Measurements from ENCODE around the gene RPL12. TPM values are rescaled to one million over a fixed set of nuclear protein-coding genes. Genes with fewer than 3 reads are reported as not detected.
A peak's percentile ranks its signal among the peaks of the same experiment; 100 is the strongest.

RPL12 gene
- total RNA-seq, 4 donors from 2014 or later = 2,291 to 3,774 (median 2,862) TPM

DNA sequence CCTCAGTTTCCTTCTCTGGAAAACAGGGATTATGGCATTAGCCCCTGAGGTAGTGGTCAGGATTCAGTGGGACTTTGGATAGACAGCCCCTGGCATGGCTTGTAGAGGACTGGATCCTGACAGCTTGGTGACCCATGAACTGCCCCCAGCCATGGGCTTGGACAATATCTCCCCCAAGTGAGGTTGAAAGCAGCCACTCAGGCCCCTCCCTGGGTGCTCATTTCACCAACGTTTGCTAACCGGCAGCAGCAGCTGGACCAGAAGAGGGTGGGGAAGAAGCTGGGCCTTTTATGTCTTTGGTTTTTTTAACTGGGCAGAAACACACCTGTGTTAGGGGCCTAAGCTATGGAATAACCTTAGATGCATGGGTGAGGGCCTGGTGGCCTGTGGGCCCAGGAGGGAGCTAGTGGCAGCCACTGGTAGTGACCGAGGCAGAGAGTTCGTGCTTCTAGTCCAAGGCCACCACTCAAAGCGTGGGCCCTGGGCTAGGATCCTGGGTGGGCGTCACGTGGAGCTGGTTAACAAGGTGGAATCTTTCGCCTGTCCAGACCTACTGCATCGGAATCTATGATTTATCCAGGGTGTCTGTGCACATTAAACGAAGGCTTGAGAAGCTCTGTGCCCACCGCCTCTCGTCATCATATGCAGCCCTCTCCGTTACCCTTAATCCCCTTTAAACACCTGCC lies 52.3 kb downstream of the RPL12 start:
- Histone ChIP-seq H3K27me3 (no peaks in the 10 kb centered on the region), H3K9me3 (no peaks in the 10 kb centered on the region), H3K4me1 (peaks cover 23% of the 10 kb centered on the region), H3K27ac (no peak overlapping the region), H3K36me3 (peaks cover 18% of the 10 kb centered on the region), H3K4me3 (no peak overlapping the region)
- 80% methylated on average over 10 of the region's 13 CpGs for WGBS
- TF ChIP-seq POLR2AphosphoS5 (IDR thresholded peaks at IDR 0.05) (no peak), POLR2A (IDR thresholded peaks at IDR 0.05) (no peak), EP300 (IDR thresholded peaks at IDR 0.05) (no peak)
- TF ChIP-seq, protein P1, sequence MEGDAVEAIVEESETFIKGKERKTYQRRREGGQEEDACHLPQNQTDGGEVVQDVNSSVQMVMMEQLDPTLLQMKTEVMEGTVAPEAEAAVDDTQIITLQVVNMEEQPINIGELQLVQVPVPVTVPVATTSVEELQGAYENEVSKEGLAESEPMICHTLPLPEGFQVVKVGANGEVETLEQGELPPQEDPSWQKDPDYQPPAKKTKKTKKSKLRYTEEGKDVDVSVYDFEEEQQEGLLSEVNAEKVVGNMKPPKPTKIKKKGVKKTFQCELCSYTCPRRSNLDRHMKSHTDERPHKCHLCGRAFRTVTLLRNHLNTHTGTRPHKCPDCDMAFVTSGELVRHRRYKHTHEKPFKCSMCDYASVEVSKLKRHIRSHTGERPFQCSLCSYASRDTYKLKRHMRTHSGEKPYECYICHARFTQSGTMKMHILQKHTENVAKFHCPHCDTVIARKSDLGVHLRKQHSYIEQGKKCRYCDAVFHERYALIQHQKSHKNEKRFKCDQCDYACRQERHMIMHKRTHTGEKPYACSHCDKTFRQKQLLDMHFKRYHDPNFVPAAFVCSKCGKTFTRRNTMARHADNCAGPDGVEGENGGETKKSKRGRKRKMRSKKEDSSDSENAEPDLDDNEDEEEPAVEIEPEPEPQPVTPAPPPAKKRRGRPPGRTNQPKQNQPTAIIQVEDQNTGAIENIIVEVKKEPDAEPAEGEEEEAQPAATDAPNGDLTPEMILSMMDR (IDR thresholded peaks at IDR 0.05) = no peak
- peak in 1 of 2 donors; percentile 67 for DNase-seq (ENCODE audit: low spot score in 2 of 2)

DNA sequence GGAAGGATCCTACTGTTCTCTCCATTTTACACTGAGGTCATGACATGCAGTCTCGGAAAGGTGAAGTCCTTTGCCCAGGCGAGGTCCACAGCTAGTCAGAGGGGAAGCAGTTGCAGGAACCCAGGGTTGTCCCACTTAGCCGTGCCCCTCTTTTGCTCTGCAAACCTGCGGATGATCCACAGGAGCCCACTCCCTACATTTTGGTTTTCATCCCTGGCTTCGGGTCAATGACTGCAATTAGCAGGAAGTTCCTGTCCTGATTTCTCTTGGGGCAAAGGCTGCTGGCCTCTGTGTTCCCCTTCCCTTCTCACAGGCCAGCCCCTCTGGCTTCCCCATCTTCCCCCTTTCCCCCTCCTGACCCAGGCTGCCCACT lies 52.9 kb downstream of the RPL12 start:
- Histone ChIP-seq H3K27ac (no peak overlapping the region), H3K27me3 (no peaks in the 10 kb centered on the region), H3K36me3 (peaks cover 13% of the 10 kb centered on the region), H3K9me3 (no peaks in the 10 kb centered on the region), H3K4me3 (peak overlapping the region; percentile 86), H3K4me1 (peaks cover 23% of the 10 kb centered on the region)
- peak in 1 of 2 donors; percentile 56 for DNase-seq (ENCODE audit: low spot score in 2 of 2)
- WGBS = 69% methylated on average over 5 of the region's 5 CpGs
- TF ChIP-seq POLR2A (IDR thresholded peaks at IDR 0.05) = no peak
- no peak for TF ChIP-seq EP300 (IDR thresholded peaks at IDR 0.05)
- TF ChIP-seq, protein P1 (IDR thresholded peaks at IDR 0.05) = no peak
- TF ChIP-seq POLR2AphosphoS5 (IDR thresholded peaks at IDR 0.05) = no peak

Other genes starting within 250 kb of the RPL12 start
- 10 to 100 TPM; 12.5 to 23.3 (median 18.4) TPM for gene GARNL3, start 186.6 kb downstream of the RPL12 start, total RNA-seq
- gene SLC2A8, start 54.2 kb downstream of the RPL12 start, total RNA-seq = 10 to 100 TPM; 17.2 to 26.0 (median 21.4) TPM
- gene ZNF79, start 27.0 kb downstream of the RPL12 start, total RNA-seq = 10 to 100 TPM in 2 of 4 donors, 1 to 10 TPM in 2; 4.8 to 10.7 (median 8.1) TPM
- 10 to 100 TPM; 31.2 to 84.7 (median 37.2) TPM for gene LRSAM1, start 104 bp upstream of the RPL12 start, total RNA-seq
- gene STXBP1, start 160.9 kb upstream of the RPL12 start, total RNA-seq = 10 to 100 TPM; 18.4 to 28.2 (median 24.5) TPM

Measured in suprapubic skin (tissue), 4 donors.